ENCODE data around the gene SMC1A.

DNA sequence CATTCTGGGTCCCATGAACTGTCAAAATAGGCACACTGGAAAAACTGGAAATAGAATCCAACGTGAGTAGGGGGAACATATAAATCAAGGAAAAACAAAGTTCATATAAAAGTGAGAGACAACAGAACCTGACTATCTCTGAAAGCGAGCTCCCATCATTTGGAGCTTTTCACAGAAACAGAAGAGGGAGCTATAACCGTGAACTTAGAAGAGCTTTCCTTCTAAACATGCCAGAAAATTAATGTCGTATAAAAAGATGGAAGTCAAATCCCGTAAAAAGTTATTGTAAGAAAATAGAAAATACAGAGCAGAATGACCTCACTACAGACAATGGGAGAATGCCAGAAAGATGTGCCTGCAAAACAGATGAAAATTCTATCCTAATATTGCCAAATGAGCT is 35.6 kb upstream of the SMC1A start:
- TF ChIP-seq CTCF (optimal IDR thresholded peaks at IDR 0.05 in 1 of 3, IDR thresholded peaks at IDR 0.05 in 1 of 3, conservative IDR thresholded peaks at IDR 0.05 in 1 of 3; ENCODE audit: extremely low read depth in 1 of 3, insufficient read depth in 2 of 3, low read length in 3 of 3) (peak in 1 of 3 experiments; percentile 29), EZH2 (IDR thresholded peaks at IDR 0.05; ENCODE audit: low read length) (no peak)

Measured in keratinocyte (primary cell).